HL-60 (cell line): Measurements from ENCODE around the gene EPHA1.

Experiments used
- GABPA ChIP-seq: IDR thresholded peaks from 2 replicates; pipeline ENCODE4 v1.6.1; 2012; ENCODE audit warnings: low read depth
- POLR2AphosphoS5 ChIP-seq: IDR thresholded peaks from 2 replicates; pipeline ENCODE4 v1.6.1; 2012; ENCODE audit warnings: low read depth
- REST ChIP-seq: IDR thresholded peaks from 2 replicates; pipeline ENCODE4 v1.6.1; 2012; ENCODE audit warnings: low read depth; ENCODE audit not compliant: insufficient replicate concordance
- SPI1 ChIP-seq: IDR thresholded peaks from 2 replicates; pipeline ENCODE4 v1.6.1; 2012; ENCODE audit warnings: low read depth, mild to moderate bottlenecking, borderline replicate concordance
- TF ChIP-seq, protein P1 (sequence below): IDR thresholded peaks from one replicate; pipeline ENCODE4 v1.5.1; 2011; ENCODE audit warnings: low read length, control low read depth, inconsistent platforms; ENCODE audit not compliant: insufficient read depth

- no peak for TF ChIP-seq REST
- no peak for TF ChIP-seq POLR2AphosphoS5
- TF ChIP-seq, protein P1, sequence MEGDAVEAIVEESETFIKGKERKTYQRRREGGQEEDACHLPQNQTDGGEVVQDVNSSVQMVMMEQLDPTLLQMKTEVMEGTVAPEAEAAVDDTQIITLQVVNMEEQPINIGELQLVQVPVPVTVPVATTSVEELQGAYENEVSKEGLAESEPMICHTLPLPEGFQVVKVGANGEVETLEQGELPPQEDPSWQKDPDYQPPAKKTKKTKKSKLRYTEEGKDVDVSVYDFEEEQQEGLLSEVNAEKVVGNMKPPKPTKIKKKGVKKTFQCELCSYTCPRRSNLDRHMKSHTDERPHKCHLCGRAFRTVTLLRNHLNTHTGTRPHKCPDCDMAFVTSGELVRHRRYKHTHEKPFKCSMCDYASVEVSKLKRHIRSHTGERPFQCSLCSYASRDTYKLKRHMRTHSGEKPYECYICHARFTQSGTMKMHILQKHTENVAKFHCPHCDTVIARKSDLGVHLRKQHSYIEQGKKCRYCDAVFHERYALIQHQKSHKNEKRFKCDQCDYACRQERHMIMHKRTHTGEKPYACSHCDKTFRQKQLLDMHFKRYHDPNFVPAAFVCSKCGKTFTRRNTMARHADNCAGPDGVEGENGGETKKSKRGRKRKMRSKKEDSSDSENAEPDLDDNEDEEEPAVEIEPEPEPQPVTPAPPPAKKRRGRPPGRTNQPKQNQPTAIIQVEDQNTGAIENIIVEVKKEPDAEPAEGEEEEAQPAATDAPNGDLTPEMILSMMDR, result no peak
- TF ChIP-seq GABPA, result no peak
- no peak for TF ChIP-seq SPI1
These were observed 387 bp downstream of the EPHA1 start for GRCh38 chr7:143408252-143408685.
